A549 treated with CORT108297 at 1 μM for 4 hours (cell line): Measurements from ENCODE around the gene MPHOSPH9. TPM values are rescaled to one million over a fixed set of nuclear protein-coding genes. Genes with fewer than 3 reads are reported as not detected.

Source experiments
- total RNA-seq: library from RNA; stranded (reverse); fragments of 200-300 nt; extraction: Qiagen RNA extraction; gene quantifications from 5 replicates; pipeline ENCODE4 v1.2.3, GENCODE V29; 2022

Gene MPHOSPH9
- 16.9 to 29.9 TPM (median 21.6 TPM) in 5 replicates for total RNA-seq

DNA sequence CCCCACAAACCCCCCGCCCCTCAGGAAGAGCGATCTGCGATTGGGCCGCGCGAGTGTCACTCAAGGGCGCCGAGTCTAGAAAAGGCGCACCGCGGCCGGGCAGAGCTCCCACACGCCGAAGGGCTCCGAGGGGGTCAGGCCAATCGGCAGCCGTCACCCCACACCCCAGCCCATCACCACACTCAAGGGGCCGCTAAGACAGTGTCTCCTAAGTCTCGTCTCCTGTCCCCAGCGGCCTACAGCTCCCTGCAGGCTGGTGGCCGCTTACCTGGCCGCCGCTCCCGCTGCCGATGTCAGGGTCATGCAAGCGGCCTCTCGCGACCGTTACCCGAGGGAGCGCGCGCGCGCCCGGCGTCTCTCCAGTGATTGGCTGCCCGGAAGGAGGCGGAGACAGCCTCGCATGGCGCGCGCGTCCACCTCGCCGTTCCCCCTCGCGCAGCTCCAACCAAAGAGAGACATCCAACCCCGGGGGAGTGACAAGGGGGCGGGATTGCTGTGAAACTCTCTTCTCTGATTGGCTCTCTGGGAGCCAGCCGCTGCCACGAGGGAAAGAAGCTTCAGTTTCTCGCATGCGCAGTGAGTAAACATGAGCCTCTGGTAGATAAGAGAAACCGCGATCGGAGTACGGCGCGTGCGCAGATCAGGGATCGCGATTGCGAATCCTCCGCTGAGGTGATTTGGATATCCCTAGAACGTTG, at the start of gene MPHOSPH9, which contains the start of gene MTRFR:
Gene MPHOSPH9, minus strand, starts transcription at position 335 of the 698 bp plus-strand sequence. CDS start 2,777 bp downstream, outside the sequence.
Gene MTRFR, plus strand, starts transcription at position 630 of the 698 bp plus-strand sequence. CDS start 20,239 bp downstream, outside the sequence.

DNA sequence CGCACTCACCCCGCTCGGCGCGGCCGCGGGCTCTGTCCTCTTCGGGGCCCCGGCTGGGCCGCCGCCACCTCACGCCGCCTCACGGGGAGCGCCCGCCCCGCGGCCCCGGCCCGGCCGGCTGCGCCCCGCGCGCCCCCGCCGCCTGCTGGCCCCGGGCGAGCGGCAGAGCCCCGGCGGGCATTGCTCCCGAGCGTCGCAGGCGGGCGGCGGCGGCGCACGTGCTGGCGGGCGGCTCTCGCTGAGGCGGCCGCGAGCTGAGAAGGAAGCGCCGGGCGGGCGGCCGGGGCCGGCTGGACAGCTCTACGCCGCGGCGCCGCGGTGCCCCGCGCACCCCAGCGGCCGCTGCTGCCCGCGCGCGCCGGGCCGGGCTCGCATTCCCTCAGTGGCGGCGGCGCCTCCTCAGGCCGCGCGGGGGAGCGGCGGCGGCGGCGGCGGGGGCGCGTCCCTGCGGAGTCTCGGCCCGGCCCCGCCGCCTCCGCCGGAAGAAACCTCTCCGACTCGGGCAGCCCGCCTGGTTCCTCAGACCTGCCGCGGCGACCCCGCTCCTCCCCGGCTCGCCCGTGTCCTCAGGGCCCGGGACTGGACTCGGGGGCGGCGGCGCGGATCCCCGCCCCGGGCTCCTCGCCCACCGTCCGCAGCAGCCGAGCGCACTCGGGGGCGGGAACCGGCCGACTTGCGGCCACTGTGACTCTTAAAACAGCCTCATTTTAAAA, 82.0 kb downstream of the MPHOSPH9 start, which contains the start of gene PITPNM2:
Gene PITPNM2, minus strand, starts transcription at position 347 of the 713 bp plus-strand sequence. CDS start 116,500 bp downstream, outside the sequence.

Other genes with a start within 250 kb of the MPHOSPH9 start
- gene PITPNM2, start 82.1 kb downstream of the MPHOSPH9 start, total RNA-seq: 12.1 to 22.4 TPM (median 19.4 TPM) in 5 replicates
- 10.8 to 19.5 TPM (median 16.0 TPM) in 5 replicates for gene MTRFR, start 295 bp upstream of the MPHOSPH9 start, total RNA-seq
- gene CDK2AP1, start 38.7 kb upstream of the MPHOSPH9 start, total RNA-seq: 112 to 174 TPM (median 170 TPM) in 5 replicates
- gene SBNO1, start 131.7 kb upstream of the MPHOSPH9 start, total RNA-seq: 19.1 to 25.9 TPM (median 24.5 TPM) in 5 replicates
- gene KMT5A, start 151.0 kb upstream of the MPHOSPH9 start, total RNA-seq: 49.0 to 56.3 TPM (median 52.3 TPM) in 5 replicates
- 1.4 to 2.0 TPM (median 1.8 TPM) in 5 replicates for gene RILPL2, start 203.5 kb upstream of the MPHOSPH9 start, total RNA-seq
- gene SNRNP35, start 225.0 kb upstream of the MPHOSPH9 start, total RNA-seq: 18.4 to 20.5 TPM (median 19.2 TPM) in 5 replicates